Non-pigmented ciliary epithelial cell (primary cell): ENCODE data around the gene SIPA1L2.

ENCODE experiments used
- DNase-seq: peaks from one replicate; pipeline ENCODE4 v3.0.0-alpha.2; 2010; ENCODE audit warnings: low read depth

Gene SIPA1L2

DNA sequence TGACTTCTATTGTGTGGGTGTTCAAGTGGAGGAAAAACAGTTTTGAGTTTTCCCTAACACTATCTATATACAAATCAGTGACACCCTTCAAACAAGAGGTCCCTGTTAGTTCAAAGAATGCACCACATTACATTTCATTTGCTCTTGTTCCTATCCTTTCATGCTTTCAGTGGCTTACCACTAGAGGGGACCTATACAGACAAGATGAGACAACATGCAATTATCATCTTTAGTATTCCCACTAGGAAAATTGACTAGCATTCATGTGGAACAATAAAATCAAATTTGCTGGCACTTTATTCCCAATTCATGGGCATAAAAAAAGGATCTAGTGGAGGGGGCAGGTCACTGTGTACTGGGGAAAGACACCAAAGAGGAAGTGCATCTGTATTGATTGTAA is 13.3 kb upstream of the SIPA1L2 start:
- no peak for DNase-seq

GRCh38 chr1:232641507-232641906 is 11.6 kb upstream of the SIPA1L2 start:
- DNase-seq = no peak

- no peak for DNase-seq
Measured at GRCh38 chr1:232636799-232637198, 6.9 kb upstream of the SIPA1L2 start.

DNA sequence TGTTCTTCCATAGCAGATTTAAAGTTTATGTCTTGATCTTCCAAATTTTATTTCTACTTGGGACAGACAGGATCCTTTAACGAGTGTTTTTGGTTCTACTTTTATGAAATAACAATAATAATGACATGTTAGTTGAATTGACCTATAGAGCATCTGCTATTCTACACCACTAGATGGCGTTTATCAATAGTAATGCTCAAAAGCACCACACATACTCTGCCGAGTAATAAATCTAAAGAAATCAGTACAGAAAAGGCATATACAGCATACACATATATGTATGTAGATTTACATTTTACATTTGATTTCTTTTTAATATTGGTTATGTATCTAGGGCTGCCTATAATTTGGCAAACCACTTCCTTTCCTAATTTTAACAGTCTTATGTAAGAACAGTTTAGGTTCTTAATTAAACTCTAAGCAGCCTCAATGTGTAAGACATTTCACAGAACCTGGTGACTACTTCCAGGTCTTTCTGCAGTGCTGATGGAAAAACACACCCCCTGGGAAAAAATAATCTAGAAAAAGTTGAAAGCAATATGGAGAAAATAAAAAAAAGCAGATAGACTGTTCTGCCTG is 5.9 kb upstream of the SIPA1L2 start:
- DNase-seq = peak; percentile 34

GRCh38 chr1:232635279-232635678 is 5.3 kb upstream of the SIPA1L2 start:
- no peak for DNase-seq

DNA sequence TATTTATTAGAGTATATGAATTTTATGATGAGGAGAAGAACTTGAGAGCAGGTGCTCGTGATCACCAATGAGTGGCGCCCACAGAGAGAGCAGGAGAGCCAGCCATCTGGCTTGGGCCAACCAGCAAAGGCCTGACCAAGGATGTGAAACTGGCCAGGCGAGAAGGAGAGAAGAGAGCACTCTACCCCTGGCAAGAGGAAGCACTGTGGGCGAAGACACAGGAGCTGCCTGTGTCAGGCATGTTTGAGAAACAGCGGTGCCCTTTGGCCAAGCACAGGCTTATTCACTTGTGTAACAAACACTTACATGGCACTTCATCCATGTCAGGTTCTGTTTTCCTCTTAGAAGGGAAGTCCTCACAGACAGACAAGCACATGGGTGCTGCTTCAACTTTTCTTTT is 4.2 kb upstream of the SIPA1L2 start:
- DNase-seq = no peak

DNA sequence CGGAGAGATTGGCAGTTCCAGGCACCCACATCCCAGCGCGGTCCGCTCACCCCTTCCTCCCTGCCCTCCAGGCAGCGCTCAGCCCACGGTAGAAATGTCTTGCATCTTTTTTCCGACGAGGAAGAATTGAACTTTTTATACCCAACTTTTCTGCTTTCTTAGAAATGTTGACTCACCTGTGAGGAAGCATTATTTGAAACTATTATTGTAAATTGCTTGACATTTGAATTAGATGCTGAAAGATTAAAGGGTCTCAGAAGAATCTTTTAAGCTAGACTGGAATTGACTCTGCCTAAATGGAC is 912 bp upstream of the SIPA1L2 start:
- DNase-seq = no peak

DNA sequence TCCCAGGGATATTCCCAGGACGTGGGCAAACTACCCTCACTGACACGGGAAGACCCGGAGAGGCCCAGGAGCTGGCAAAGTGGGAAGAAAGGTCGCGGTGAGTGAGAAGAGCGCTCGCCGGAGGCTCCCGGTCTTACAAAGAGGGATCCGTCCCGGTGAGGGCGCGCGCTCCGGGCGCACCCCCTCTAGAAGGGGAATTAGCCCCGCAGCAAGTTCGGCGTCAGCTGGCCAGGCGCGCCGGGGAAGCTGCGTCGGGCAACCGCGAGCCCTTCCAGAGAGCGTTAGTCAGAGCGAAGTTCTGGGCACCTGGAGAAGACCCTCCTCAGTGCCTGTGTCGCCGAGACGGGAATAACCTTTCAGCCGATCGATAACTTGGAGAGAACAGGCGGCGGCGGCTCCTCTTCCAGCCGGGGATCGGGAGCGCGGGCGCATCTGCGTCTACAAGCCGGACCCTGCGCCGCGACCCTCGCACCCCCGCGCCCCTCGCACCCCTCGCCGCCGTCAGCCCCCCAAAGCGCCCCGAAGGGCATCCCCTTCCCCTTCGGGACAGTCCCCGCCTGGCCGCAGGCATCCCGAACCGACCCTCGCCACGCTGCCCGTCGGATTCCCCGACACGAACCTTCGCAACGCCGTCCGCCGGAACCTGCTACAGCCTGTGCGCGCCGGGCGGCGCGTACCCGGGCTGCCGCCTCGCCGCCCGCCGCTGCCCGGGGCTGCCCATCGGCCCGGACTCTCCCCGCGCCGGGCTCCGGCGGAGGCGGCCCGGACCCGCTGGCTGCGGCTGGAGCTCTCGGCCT is 485 bp downstream of the SIPA1L2 start:
- DNase-seq = no peak

GRCh38 chr1:232628335-232629249 is 1.3 kb downstream of the SIPA1L2 start:
- no peak for DNase-seq

- DNase-seq = no peak
Measured at GRCh38 chr1:232627645-232628334, 2.1 kb downstream of the SIPA1L2 start.

DNA sequence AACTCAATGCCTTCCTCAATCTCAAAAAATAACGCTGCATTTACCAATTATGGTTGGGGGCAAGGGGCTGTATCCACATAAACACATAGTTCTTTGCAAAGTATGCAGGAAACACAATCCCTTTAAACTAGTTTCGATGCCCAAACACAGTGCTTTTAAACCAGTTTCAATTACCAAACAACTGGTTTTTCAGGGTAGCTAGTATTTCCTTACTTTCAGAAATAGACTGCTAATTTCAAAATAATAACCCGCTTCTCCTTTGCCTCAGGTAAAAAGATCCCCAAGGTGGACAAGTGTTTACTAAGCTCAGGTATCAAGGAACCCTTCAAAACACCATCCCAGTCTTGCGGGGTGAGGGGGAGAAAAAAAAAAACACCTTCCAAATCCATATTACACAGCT is 2.8 kb downstream of the SIPA1L2 start:
- no peak for DNase-seq

DNA sequence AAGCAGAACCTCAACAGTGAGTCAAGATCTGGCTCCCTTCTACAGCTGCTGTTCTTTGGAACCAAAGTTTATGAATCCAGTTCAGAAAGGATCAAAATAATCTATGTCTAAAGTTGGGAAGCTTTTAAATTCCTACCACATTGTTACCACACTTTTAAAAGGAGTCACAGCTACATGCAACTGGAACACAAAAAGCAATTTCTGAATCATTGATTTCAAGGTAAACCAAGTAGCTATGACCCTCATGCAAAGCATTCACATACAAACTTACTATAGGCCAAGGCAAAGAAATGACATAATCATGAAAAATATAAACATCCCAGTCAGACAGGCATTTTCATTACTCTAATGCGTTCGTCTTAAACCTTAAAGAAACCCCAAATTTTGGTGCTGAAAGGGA is 3.5 kb downstream of the SIPA1L2 start:
- DNase-seq = no peak

- no peak for DNase-seq
Measured at GRCh38 chr1:232625319-232625868, 4.5 kb downstream of the SIPA1L2 start.

DNA sequence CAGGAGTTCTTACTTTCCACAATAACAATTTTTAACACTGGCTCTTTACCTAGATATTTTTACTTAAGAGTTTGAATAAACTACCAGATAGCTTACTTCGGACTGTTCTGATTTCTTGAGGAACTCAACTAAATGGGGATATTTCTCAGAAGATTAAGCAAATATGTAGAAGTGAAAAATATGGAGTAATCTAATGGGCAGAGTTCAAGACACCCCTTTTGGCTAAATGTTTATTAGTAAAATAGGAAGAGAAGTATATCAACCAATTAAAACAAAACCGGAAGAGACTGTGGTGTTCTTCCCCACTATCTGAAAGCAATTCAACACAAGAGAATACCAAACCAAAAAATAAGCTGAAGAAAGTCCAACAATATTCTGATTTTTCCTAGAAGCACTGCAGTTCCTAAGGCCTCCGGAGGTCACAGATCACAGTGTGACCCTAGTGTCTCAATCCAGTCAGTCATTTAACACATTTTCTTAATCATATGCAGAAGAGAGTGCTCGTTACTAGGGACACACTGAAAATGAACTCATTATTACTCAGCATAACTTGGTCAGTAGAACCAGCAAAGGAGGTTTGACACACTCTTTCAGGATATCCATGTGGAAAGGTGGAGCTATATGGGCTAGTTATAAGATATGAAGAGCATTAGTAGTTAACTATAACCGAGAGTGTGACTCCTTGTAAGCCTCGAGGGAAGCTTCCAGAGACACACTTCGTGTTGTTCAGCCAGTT is 5.2 kb downstream of the SIPA1L2 start:
- DNase-seq = no peak

- DNase-seq = no peak
Measured at GRCh38 chr1:232622981-232623380, 7.0 kb downstream of the SIPA1L2 start.

DNA sequence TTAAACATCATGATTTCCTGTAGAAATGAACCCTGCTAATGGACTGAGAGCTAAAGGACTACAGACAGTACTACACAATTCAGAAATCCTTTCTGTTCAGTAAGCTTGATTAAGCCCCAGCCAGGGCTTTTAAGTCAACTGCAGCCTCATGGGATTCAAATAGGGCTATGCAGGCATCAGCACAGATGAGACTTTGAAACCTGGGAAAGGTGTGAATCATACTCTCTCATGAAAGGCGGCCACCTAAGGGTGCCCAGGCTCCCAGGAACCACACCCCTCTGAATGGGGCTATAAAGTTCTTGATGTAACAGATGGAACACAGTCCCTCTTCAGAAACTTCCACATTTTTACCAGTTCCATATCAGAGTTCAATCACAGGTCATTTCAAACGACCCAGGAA is 7.6 kb downstream of the SIPA1L2 start:
- no peak for DNase-seq

DNA sequence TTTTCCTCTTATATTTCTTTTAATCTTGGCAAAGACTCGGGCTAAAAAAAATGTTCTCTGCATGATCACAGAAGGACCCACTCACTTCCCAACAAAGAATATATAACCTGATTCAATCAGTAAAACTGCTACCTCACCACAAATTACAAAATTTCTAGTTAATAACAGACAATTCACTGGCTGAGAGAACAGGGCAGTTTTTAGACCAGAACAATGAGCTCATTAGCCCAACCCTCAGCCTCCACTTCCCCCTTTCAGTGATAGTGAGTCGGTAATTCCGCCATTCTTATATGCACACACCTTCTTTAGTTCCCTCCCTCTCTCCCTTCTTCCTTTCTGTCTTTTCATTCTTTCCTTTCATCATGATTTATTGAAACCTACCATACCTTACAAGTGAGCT is 8.9 kb downstream of the SIPA1L2 start:
- no peak for DNase-seq

DNA sequence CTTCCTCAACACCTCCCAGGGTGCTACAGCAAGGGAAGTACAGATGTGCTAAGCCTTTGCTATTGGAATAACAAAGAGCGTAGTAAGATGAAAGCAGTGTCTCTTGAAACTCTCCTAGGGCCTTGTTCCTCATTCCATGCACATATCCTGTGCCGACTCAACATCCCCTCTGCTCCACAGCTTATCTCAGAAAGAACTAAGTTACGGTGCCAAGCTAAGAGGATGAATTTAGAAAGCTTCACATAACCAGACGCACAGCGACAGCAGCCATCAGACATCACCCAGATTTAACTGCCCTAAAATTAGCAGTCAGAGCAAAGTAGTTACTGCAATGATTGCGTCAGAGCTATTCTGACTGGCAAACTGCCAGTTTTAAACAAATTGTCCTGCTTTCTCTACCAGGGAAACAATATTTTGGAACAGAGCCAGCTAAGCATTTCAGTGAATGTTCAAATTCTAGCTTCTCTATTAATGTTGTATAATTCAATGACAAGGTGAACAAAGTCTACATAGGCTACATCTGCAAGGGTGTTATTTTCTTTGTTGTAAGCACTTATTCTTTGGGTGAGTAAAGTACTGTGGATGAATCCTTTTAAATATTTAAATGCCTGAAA is 9.5 kb downstream of the SIPA1L2 start:
- no peak for DNase-seq

DNA sequence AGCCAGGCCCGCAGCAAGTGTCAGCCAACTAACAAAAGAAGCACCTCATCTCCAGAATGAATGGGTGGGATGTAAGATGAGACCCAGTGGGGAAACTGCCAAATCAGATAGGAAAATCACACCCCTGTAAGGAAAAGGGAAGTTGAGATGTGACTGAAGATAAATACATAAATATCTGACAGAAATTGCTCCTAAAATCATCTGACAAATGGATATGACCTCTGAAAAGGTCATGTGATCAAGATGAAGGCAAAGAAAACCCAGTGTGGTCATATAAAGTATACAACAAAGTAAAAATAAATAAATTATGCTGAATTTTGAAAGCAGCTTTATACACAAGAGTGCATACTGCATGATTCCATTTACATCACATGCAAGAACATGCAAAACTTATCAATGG is 12.7 kb downstream of the SIPA1L2 start:
- DNase-seq = no peak

DNA sequence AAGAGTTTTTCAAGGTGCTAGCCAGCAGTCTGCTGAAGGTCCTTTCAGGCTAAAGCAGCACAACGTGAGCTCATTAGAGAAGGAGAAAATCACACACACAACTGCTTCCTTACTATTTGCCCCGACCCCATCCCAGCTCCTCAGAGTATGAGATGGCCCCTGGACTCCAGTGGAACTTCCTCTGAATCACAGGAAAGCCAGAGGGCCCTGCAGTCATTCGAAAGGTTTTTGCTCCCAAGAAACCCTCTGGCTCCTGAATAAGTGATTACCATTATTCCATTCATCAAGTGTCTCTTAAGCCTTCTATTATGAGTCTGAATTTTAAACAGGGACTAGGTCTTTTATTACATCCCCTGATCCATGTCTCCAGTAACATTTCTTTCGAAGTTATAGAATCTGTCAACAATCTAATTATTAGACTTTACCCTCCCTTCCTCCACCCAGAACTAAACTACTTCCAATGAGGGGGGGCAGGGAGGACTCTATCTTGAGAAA is 14.6 kb downstream of the SIPA1L2 start:
- DNase-seq = no peak

GRCh38 chr1:232614811-232615210 is 15.1 kb downstream of the SIPA1L2 start:
- no peak for DNase-seq
